Measurements from ENCODE around the gene ABCD1.
"Not testable (repeated sequence)": the region's sequence is repeated elsewhere in the genome, so short reads cannot be mapped to it uniquely, and the experiment has no call there.

ABCD1 gene

GRCh38 chrX:153724252-153725038 is at the start of gene ABCD1, which contains the start of gene BCAP31:
ABCD1 (plus strand) TSS chrX:153724856; CDS start chrX:153725267, 411 bp downstream.
BCAP31 (minus strand) TSS chrX:153724387; CDS start chrX:153723244, 1,143 bp downstream.
- DNase-seq = peak; percentile 95

DNA sequence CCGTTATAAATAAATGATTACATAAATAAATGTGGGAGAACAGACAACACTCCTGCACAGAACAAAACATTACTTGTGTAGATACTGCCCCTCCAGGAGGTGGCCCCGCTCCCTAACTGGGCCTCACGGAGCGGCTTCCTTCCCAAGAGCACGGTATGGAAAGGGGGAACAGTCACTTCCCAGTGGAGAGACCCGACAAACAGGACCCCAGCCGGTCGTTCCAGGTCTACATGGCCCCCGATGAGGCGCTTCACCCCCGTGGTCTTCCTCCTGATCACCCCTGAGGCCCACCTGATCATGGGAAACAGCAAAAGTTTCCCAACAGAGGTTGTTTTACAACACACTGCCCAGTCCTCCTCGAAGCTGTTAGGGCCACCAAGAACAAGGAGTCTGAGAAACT is 43.5 kb upstream of the ABCD1 start:
- DNase-seq = no peak

GRCh38 chrX:153683486-153683885 is 41.2 kb upstream of the ABCD1 start:
- not testable (repeated sequence) for DNase-seq

- DNase-seq = peak; percentile 5
Measured at GRCh38 chrX:153684467-153685155, 40.0 kb upstream of the ABCD1 start.

DNA sequence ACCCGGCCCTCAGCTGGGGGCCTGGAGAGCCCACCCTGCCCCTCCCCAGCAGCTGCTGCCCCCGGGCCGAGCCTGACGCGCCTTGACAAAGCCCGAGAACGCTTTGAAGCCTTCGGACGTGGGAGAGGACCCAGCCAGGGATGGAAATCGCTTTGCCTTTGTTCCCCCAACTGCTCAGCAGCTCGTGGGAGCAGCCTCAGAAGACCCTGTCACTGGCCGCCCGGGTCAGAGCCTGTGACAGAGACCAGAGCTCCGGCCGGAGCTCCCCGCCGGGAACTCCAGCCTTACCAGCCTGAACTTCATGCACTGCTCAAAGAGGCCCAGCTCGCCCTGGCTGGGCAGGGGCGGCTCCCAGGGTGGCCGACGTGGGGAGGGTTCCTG is 39.5 kb upstream of the ABCD1 start:
- no peak for DNase-seq

DNA sequence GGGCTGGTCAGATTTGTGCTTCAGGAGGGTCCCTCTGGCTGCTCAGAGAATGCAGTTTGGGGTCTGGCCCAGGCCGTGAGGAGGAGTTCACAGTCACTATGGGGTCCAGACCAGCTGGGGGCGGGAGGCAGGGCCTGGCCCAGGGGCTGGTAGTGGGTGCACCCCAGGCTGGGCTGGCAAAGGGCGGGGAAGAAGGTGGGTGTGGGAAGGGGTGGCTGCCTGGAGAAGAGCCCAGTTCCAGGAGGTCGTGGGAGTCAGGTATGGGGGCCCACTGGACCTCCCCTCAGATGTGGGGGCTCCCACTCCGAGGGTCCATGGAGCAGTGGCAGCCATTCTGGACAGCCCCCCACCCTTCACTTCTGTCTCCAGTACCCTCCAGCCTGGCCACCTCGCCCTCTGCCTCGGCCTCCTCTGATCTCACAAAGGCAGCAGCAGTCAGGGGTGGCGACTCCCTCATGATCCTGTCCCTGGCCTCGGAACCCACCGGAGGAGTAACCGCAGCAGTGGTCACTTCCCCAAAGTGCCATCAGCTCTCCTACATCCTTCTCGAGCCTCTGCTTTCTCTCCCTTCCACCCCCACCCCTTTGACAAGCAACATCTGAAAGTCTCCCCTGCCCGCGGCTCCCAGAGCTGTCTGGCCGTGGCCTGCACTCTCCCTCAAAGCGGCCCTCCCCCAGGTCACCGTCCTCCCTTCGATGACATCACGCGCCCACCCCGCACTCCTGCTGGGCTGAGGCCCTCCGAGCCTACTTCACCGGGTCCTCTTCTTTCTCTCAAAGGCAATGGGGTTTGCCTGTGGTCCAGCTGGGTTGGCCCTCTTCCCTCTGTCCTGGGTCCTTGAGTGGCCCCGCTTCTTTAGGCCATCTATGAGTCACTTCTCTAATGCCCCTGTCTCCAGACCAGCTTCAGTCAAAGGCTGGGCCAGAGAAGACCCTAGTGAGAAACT is 38.6 kb upstream of the ABCD1 start:
- DNase-seq = no peak

GRCh38 chrX:153686711-153687110 is 37.9 kb upstream of the ABCD1 start:
- DNase-seq = no peak

DNA sequence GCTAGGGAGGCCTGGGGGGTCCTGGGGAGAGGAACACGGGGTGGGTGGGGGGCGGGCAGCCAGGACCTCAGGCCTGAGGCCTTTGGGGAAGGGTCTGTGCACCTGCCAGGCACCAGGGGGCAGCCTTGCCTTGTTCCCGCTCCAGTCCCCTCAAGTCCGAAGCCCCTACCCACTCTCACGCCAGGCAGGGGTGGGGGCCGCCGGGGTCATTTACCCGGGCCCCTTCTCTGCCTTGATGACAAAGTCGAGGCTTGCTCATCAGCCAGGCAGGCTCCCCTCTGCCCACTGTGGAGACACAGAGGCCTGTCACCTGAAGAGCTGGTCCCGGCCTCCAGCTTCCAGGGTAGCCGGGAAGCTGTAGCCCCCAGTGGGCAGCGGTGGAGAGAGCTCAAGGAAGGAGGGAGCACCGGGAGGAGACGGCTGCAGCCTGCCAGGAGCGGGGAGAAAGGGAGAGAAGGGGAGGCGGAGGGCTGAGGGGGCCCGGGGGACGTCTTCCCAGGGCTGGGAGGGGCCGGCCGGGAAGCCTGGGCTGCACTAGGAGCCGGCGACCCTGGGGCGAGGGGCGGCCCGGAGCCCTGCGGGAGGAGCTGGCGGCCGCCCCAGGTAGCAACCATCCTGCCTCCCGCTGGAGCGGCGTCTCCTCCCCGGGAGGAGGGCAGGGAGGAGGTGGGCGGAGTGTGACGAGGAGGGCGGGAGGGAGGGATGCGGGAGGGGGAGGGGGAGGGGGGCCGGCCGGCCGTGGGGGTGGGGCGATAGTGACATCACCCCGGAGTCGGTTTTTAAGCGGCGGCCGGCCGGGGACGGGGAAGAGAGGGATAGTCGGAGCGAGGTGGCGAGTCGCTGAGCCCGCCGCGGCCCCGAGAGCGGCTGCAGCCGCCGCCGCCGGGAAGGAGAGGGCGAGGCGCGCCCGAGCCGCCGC is 37.3 kb upstream of the ABCD1 start, which contains the start of gene SLC6A8:
Gene SLC6A8 (plus strand): TSS at position 806 of the 919 bp plus-strand sequence. CDS start 649 bp downstream, outside the sequence.
- DNase-seq = peak; percentile 77

GRCh38 chrX:153688071-153688470 is 36.6 kb upstream of the ABCD1 start:
- DNase-seq = no peak

DNA sequence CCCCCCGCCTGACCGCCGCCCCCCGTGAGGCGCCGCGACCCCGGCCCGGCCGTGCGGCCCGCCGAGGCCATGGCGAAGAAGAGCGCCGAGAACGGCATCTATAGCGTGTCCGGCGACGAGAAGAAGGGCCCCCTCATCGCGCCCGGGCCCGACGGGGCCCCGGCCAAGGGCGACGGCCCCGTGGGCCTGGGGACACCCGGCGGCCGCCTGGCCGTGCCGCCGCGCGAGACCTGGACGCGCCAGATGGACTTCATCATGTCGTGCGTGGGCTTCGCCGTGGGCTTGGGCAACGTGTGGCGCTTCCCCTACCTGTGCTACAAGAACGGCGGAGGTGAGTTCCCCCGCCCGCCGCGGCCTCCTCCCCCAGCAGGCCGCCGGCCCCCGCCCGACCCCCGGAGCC is 36.1 kb upstream of the ABCD1 start:
- no peak for DNase-seq

DNA sequence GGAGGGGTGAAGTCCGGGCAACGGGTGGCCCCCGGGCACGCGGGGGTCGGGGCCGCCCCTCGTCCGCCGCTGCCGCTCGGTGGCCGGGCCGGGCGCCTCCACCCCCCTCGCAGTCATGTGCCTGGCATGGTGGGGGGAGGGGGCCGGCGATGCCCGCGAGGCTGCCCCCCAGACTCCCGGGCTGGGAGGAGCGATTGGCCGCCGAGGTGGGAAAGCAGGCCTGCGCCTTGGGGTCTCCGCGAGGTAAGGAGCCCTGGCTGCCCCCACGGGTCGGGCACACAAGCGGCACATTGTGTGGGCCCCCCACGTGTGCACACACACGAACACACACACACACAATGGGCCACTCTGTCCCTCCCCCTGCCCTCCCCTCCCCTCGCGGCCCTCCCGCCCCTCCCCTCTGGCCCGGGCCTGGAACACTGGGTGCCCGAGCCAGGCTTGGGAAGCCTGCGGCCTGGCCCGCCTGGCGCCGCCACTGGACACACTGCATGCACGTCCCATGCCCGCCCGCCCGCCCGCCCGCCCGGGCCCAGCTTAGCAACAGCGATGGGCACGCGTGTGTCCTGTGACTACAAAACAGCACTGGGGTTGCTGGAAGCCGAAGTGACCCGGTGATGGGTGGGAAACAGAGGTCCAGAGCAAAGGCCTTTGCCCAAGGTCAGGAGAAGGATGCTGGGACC is 35.6 kb upstream of the ABCD1 start:
- DNase-seq = no peak

- DNase-seq = no peak
Measured at GRCh38 chrX:153689654-153690465, 34.8 kb upstream of the ABCD1 start.

GRCh38 chrX:153690466-153690865 is 34.2 kb upstream of the ABCD1 start:
- DNase-seq = no peak

- not testable (repeated sequence) for DNase-seq
Measured at GRCh38 chrX:153691032-153691827, 33.4 kb upstream of the ABCD1 start.

GRCh38 chrX:153692003-153692402 is 32.7 kb upstream of the ABCD1 start:
- DNase-seq = no peak

GRCh38 chrX:153692611-153693156 is 32.0 kb upstream of the ABCD1 start:
- no peak for DNase-seq

DNA sequence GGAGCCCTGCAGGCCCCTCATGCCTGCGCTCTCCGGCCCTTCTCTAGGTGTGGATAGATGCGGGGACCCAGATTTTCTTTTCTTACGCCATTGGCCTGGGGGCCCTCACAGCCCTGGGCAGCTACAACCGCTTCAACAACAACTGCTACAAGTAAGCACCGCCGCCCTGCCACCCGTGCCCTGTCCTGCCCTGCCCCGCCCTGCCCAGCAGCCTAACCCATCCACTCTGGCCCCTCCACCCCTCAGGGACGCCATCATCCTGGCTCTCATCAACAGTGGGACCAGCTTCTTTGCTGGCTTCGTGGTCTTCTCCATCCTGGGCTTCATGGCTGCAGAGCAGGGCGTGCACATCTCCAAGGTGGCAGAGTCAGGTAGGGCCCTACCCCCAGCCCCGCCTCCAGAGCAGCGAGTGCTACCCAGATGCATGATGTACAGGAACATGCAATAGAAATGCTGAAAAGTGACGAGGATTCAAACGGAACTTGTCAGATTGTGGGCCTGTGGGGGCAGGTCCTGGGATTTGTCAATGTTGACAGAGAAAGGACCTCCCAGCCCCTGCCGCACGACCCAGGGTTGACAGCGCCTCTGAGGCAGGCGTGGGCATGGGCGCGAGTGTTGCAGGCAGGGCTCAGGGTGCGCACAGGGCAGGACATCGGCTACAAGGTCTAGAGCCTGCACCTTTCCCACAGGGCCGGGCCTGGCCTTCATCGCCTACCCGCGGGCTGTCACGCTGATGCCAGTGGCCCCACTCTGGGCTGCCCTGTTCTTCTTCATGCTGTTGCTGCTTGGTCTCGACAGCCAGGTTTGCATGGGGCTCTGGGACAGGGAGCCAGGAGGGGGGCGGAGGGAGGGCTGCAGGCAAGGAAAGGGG is 31.2 kb upstream of the ABCD1 start:
- no peak for DNase-seq

DNA sequence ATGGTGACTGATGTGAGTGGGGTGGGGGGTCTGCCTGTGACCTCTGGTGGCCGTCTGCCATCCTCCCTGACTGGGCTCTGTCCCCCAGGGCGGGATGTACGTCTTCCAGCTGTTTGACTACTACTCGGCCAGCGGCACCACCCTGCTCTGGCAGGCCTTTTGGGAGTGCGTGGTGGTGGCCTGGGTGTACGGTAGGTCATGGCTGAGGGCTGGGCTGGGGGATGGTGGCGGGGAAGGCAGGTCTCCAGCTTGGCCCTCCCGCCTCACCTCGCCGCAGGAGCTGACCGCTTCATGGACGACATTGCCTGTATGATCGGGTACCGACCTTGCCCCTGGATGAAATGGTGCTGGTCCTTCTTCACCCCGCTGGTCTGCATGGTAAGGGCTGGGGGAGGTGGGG is 30.4 kb upstream of the ABCD1 start:
- DNase-seq = not testable (repeated sequence)
